NCI-H345 treated with DMSO at 0.1 percent for 48 hours (cell line): ENCODE data around the gene COL17A1.

ENCODE experiments used
- DNase-seq: peaks from one replicate; lab custom pipeline; 2025; ENCODE audit not compliant: unreplicated experiment; lab: John Stamatoyannopoulos, UW

Gene COL17A1

DNA sequence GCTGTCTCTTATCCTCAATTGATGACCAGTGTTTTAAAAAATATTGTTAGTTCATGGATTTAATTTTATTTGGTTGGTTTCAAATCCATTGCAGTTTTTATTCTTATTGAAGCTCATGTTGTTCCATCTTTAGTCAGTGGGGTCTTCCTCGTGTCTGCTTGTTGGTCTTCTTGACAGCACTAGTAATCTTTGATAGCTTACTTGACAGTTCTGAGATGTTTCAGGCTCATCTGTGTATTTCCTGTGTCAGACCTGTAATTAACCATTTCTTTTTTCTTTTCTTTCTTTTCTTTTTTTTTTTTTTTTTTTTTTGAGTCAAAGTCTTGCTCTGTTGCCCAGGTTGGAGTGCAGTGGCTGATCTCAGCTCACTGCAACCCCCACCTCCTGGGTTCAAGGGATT, 90.5 kb downstream of the COL17A1 start:
- DNase-seq, result no peak

DNA sequence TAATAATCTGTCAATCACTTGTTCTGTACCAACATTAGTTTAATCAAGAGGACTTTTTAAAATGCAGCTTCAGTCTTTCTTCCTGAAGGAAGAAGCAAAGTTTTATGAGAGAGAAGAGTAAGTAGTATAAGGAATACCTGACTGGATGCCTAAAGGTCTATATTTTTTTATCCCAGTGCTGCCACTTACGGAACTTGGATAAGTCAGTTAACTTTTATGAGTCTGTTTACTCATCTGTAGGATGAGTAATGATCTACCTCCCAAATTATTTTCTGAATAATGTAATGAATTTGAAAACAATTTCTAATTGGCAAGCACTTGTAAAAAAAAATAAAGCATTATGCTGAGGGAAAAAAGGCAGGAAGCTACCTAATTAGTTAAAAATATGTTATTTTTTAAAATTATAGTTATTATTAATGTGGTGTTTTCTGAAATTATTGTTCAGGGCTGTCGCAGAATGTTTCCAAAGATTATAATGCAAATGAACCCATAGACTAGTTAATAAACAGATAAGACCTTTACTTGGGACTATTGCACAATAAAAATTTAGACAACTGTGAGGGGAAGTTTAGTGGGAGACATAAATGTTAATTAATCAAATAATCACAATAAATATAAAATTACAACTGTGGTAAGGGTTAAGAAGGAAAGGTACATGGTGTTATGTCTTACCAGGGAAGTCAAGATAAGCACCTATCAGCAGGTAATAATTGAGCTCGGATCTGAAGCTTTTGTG, 94.1 kb downstream of the COL17A1 start:
- DNase-seq, result no peak

DNA sequence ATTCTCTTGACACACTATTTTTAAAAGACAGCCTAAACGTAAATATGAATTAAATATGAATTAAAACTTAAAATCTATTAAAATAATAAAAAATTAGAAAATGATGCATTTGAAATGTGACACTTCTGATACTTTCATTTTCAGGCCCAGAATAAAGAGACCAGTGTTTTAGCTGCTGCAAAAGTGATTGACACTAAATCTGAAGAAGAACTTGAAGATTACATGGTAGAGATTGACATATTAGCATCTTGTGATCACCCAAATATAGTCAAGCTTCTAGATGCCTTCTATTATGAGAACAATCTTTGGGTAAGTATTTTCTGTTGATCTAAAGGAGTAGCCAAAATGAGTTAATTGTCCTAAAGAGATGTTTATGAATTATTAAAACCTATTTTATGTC, 95.1 kb downstream of the COL17A1 start:
- DNase-seq, result no peak

DNA sequence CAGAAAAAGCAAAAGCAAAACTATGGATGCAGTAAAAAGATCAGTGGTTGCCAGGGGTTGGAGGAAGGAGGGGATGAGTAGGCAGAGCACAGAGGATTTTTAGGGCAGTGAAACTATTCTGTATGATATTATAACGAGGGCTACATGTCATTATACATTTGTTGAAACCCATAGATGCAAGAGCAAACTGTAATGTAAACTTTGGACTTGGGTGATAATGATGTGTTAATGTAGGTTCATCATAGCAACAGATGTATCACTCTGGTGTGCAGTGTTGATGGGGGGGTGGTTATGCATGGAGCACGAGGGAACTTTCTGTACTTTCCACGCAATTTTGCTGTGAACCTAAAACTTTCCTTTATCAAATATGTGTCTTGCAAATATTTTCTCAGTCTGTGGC, 95.6 kb downstream of the COL17A1 start:
- no peak for DNase-seq

DNA sequence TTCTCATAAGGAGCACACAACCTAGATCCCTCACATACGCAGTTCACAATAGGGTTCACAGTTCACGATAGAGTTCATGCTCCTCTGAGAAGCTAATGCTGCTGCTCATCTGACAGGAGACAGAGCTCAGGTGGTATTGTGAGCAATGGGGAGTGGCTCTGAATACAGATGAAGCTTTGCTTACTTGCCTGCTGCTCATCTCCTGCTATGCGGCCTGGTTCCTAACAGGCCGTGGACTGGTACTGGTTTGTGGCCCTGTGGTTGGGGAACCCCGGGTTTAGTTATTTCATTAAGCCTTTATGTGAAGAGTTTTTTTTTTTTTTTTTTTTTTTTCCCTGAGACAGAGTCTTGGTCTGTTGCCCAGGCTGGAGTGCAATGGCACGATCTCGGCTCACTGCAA, 99.3 kb downstream of the COL17A1 start:
- no peak for DNase-seq

DNA sequence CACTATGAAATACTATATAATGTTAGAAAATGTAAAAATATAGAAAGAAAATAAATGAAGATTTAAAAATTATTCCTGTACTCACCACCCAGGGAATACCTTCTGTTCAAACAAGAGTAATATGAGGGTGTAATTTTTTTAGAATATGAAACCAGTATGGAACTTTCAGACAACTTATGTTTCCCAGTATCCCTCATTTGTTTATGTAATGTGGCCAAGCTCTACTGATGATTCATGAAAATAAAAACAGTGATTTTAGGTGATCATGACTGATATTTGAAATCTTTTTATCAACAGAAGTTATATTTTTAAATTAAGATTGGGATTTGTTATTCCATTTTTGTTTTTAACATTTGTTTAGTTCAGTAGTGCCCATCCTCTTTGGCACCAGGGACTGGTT, 100.0 kb downstream of the COL17A1 start:
- no peak for DNase-seq

DNA sequence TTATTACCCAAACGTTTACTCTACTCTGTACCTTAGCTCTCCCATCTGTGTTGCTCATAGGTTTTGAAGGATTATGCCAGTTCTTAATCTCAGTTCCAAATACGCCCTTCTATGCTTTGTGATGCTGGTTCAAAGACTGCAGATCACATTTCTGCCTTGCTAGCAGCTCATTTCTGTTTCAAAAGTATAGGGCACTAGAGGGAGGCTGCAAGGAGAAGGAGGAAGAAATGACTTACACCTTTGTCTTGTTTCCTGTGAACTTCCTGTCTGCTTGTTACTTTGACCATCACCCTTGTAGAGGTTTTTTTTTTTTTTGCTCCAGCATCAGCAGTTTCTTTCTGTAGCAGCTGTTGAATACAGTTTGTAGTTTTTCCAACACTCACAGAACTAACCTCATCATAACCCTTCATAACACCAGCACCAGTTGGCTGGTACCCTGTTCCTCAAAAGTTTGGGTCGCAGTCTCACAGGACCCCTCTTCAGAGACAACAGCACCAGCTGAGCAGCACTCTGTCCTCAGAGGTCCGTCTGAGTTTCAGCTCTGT, 102.2 kb downstream of the COL17A1 start:
- DNase-seq, result no peak

DNA sequence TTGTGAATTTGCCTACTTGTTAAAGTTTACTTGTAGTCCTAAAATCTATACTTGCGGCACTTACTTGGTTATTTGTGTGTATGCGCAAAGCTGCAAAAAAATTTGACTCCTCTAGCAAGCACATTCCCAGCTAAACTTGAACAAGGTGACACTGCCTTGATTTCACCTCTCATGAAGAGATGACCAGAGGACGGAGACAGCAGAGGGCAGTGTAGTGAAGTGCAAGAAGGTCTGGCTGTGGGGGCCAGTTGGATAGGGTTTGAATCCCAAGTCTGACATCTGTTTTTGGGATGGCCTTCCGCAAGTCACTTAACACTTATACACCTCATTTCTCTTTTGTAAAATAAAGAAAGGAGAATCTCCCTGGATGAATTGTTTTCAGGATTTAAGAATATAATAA, 103.0 kb downstream of the COL17A1 start:
- DNase-seq, result no peak
